DND-41 (cell line): Measurements from ENCODE around the gene CBY2.

Experiments
- EZH2 ChIP-seq: IDR thresholded peaks from 3 replicates; pipeline ENCODE4 v1.6.1; 2012; ENCODE audit warnings: borderline replicate concordance, low read depth, mild to moderate bottlenecking, moderate library complexity, low read length, inconsistent platforms; ENCODE audit not compliant: severe bottlenecking
- TF ChIP-seq, protein P1 (sequence below): IDR thresholded peaks from 2 replicates; pipeline ENCODE4 v1.5.1; 2012; ENCODE audit warnings: borderline replicate concordance, low read length, moderate library complexity, mild to moderate bottlenecking; ENCODE audit not compliant: poor library complexity, severe bottlenecking; ENCODE audit errors: extremely low read depth

DNA sequence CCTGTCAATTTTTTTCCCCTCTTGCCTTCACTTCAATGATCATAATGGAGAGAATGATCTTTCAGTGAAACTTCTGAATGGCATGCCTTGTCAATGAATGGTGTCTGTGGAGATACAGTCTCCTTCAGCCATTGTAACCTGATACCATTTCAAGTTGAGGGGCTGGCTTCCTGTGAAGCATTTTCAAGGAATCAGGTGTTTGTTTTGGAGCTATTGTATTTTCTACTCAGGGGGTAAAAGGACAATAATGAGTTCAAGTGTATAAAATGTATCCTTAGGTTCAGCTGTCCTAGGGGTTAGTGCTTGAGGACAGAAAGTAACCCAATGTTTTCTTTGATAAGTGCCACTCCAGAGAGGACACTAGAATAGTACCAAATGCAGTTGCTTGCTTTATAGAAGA is 23.8 kb upstream of the CBY2 start:
- TF ChIP-seq, protein P1, sequence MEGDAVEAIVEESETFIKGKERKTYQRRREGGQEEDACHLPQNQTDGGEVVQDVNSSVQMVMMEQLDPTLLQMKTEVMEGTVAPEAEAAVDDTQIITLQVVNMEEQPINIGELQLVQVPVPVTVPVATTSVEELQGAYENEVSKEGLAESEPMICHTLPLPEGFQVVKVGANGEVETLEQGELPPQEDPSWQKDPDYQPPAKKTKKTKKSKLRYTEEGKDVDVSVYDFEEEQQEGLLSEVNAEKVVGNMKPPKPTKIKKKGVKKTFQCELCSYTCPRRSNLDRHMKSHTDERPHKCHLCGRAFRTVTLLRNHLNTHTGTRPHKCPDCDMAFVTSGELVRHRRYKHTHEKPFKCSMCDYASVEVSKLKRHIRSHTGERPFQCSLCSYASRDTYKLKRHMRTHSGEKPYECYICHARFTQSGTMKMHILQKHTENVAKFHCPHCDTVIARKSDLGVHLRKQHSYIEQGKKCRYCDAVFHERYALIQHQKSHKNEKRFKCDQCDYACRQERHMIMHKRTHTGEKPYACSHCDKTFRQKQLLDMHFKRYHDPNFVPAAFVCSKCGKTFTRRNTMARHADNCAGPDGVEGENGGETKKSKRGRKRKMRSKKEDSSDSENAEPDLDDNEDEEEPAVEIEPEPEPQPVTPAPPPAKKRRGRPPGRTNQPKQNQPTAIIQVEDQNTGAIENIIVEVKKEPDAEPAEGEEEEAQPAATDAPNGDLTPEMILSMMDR: no peak
- TF ChIP-seq EZH2: no peak
